ENCODE measurements around the gene GOLM1. TPM values are rescaled to one million over a fixed set of nuclear protein-coding genes. Genes with fewer than 3 reads are reported as not detected.

GOLM1 gene
- total RNA-seq, 1 experiment from 2014 or later, result 111 TPM

DNA sequence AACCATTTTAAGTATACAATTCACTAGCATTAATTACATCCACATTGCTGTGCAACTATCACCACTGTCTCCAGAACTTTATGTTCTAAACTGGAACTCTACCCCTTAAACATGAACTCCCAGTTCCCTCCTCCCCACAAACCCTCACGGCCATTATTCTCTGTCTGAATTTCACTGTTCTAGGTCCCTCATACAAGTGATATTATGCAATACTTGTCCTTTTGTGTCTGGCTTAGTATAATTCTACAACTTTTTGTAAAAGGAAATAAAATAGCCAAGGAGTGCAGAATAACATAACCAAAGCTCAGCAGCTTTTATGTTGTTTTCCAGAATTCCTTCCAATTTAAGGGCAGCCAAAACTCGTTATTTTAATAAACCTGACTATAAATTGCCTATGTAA, 105.2 kb downstream of the GOLM1 start:
- DNase-seq (ENCODE audit: extremely low read depth, low read depth), result no peak

DNA sequence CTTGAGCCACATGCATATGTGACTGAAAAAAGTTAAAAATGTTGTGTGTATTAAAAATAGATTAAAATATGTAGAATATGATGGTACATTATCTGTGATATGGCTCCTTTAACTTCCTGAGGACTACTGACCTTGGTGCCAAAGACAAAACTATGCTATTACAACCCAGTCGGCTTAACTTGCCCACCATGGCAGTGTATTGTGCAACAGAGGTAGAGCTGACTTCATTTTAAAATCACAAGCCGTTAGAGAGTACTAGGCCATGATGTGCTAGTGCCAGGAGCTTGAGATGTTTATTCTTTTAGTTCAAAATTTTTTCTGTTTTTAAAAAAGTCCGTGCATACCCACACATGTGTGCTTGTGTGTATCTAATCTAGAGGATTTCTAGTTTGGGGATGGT, 112.1 kb downstream of the GOLM1 start:
- no peak for DNase-seq (ENCODE audit: extremely low read depth, low read depth)

DNA sequence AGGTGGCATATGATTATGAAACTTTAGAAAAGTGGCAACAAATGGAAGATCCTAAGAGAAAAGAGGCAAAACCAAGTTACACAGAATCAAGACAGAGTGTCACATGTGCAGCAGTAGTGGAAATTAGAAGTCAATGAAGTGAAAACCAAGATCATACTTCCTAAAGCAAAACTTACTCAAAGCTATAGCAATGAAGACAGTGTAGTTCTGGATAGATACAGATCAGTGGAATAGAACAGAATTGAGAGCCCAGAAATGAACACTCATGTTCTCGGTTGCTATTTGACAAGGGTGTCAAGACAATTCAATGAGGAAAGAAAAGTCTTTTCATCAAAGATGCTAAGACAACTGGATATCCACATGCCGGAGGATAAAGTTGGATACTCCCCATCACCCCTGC, 114.9 kb downstream of the GOLM1 start:
- DNase-seq (ENCODE audit: extremely low read depth, low read depth), result no peak

DNA sequence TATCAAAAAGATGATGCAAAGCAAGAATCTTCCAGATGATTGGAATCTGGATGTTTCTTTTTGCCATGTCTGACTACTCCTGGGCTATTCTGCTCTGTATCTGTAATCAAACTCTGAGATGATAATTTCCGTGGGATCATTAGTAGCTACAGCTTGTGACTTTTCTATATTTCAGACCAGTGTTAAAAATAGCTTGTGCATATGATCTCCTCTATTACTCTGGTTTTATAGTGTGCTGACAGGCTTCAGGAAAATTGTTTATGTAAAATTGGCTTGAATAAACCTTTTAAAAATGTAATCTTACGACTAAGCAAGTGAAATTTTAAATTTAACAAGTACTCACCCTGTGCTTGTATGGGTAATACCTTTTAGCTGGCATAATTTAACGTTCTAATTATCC, 118.0 kb downstream of the GOLM1 start:
- DNase-seq (ENCODE audit: extremely low read depth, low read depth), result no peak

DNA sequence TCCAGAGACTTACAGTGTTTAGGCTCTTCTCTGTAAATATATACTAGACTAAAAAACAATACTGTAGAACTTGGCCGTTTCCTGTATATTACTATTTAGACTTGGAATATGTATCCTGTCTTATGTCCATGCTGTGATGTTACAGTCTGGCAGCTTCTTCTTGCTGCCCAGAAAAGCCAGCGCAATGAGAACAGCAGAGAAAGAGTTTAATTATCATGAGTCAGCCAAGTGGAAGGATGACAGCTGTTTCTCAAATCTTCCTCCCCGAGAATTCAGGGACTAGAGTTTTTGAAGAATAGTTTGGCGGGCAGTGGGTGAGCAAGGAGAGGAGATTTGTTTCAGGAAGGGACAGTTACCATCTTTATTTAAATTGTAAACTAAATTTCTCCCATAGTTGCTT, 120.9 kb downstream of the GOLM1 start:
- DNase-seq (ENCODE audit: extremely low read depth, low read depth), result no peak

Small RNA genes lying within 50 kb of the gene (small RNA-seq; reads per million reads assigned to genes)
- 0 reads per million in 2 experiments for gene AL161447.1

Other genes starting within 250 kb of the GOLM1 start
- gene NAA35, start 158.4 kb downstream of the GOLM1 start, total RNA-seq (2014; rRNA removed; shearing (Covaris generic)), result 28.1 and 32.8 TPM in 2 replicates
- gene C9orf153, start 160.1 kb upstream of the GOLM1 start, total RNA-seq (2014; rRNA removed; shearing (Covaris generic)), result 0.14 and 0.40 TPM in 2 replicates
- 79.1 and 83.8 TPM in 2 replicates for gene ISCA1, start 183.0 kb upstream of the GOLM1 start, total RNA-seq (2014; rRNA removed; shearing (Covaris generic))

Measured in NCI-H460 (cell line).